ENCODE results near the gene IRF2BPL.

DNA sequence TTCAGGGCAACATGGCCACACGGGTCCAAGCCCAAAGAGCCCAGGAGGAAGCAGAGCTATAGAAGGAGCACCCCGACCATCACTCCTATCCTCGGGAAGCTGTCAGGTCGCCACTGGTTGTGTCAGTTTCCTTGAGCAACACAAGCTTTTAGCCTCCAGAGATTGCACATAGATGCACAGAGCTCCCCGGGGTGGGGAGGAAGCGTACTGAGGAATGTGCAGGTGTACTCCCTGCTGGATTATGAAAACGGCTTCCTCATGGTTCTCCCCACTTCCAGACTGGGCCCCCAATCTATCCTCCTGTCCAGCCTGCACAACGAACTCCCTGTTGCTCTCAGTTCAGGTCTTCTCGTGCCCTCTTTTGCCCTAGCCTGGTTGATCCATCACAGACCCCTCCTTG is 30.3 kb upstream of the IRF2BPL start:
- TF ChIP-seq, protein P1, sequence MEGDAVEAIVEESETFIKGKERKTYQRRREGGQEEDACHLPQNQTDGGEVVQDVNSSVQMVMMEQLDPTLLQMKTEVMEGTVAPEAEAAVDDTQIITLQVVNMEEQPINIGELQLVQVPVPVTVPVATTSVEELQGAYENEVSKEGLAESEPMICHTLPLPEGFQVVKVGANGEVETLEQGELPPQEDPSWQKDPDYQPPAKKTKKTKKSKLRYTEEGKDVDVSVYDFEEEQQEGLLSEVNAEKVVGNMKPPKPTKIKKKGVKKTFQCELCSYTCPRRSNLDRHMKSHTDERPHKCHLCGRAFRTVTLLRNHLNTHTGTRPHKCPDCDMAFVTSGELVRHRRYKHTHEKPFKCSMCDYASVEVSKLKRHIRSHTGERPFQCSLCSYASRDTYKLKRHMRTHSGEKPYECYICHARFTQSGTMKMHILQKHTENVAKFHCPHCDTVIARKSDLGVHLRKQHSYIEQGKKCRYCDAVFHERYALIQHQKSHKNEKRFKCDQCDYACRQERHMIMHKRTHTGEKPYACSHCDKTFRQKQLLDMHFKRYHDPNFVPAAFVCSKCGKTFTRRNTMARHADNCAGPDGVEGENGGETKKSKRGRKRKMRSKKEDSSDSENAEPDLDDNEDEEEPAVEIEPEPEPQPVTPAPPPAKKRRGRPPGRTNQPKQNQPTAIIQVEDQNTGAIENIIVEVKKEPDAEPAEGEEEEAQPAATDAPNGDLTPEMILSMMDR (conservative IDR thresholded peaks at IDR 0.05 in 1 of 2, IDR thresholded peaks at IDR 0.05 in 1 of 2; ENCODE audit: extremely low read depth in 1 of 2, insufficient read depth in 1 of 2, low read depth in 1 of 2, low read length in 2 of 2): no peak
- TF ChIP-seq EZH2 (IDR thresholded peaks at IDR 0.05; ENCODE audit: borderline replicate concordance, low read length): no peak

Data from mammary epithelial cell (primary cell).